ENCODE data around the gene LRRC58.
"Not testable (repeated sequence)": the region's sequence is repeated elsewhere in the genome, so short reads cannot be mapped to it uniquely, and the experiment has no call there.

LRRC58 gene

DNA sequence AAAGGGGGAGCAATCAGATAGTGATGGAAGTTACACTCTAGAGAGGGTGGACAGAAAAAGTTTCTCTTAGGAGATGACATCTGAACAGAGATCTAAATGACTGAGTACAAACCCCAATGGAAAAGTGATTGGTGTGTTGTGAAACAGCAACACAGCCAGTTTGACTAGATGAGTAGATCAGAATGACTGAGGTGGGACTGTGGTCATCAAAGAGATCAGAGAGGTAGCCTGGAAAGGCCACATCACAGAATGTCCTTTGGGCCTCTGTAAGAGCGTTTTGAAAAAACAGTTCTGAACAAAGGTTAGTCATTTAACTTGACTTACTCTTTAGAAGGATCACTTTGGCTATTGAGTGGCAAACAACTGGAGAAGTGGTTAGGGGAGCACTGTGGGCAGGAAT, 10.6 kb downstream of the LRRC58 start:
- DNase-seq: no peak

DNA sequence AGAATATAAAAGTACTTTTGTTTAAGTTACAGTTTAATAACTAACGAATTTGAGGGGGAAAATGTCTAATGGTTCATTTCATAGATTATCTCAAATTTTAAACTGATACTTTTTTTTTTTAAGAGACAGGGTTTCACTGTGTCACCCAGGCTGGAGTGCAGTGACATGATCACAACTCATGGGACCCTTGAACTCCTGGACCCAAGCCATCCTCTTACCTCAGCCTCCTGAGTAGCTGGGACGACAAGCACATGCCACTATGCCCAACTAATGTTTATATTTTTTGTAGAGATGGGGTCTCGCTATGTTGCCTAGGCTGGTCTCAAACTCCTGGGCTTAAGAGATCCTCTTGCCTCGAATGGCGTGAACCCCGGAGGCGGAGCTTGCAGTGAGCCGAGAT, 16.5 kb downstream of the LRRC58 start:
- no peak for DNase-seq

DNA sequence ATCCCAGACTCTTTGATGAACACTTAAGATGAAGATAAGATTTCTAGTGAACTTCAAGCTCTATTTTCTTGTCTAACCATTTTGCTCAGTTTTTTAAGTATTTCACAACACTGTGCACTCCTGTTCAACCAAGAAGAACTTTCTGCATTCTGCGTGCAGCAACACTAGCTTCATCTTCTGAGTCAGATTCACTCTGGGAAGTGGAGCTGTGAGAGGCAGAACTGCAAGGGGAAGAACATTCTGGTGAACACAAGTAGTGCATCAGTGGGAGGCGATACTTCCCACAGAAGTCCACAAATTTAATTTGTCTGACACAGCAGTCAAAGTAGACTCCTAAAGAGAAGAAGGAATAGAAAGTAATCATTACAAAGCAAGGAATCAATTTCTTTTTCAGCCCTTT, 18.1 kb downstream of the LRRC58 start:
- DNase-seq: no peak

DNA sequence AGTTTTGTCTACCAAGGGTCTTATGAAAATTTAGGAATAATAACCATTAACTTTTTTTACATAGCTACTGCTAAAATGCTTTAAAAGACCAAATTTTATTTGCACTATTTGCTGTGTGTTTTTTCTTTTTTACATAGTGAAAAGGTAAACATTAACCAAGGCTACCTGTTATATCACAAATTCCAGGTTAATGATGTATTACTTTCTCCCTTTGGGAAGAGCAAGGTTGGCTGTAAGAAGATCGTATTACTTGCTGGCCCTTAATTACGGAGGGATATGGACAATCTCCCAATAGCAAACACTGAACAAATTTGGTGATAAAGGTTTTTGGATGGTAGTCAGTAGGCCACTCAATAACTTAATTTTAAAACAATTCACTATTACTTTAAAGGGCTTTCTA, 22.4 kb downstream of the LRRC58 start:
- DNase-seq: no peak

DNA sequence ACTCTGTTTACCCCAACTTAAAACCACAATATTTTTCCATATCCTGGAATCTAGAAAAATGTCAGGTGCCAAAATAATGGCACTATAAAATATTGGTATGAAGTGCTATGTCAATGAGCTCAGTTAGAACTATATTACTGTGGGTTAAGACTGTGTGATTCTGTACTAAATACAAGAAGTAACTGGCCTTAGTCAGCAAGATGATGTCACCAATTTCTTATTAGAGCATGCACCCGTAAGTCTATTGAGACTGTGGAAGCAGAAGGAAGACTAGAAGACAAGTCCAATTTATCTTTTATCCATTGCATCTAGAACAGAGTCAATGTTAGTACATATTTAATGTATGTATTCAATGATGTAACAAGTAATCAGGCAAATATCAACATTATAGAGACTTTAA, 25.0 kb downstream of the LRRC58 start:
- no peak for DNase-seq

DNA sequence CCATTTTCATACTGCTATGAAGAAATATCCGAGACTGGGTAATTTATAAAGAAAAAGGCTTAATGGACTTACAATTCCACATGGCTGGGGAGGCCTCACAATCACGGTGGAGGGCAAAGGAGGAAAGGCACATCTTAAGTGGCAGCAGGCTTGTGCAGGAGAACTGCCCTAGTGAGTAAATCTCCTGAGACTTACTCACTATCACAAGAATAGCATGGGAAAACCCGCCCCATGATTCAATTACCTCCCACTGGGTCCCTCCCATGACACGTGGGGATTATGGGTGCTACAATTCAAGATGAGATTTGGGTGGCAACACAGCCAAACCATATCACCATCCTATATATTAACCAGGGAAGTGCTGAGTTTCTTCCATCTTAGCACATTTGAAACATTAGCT, 25.4 kb downstream of the LRRC58 start:
- not testable (repeated sequence) for DNase-seq

DNA sequence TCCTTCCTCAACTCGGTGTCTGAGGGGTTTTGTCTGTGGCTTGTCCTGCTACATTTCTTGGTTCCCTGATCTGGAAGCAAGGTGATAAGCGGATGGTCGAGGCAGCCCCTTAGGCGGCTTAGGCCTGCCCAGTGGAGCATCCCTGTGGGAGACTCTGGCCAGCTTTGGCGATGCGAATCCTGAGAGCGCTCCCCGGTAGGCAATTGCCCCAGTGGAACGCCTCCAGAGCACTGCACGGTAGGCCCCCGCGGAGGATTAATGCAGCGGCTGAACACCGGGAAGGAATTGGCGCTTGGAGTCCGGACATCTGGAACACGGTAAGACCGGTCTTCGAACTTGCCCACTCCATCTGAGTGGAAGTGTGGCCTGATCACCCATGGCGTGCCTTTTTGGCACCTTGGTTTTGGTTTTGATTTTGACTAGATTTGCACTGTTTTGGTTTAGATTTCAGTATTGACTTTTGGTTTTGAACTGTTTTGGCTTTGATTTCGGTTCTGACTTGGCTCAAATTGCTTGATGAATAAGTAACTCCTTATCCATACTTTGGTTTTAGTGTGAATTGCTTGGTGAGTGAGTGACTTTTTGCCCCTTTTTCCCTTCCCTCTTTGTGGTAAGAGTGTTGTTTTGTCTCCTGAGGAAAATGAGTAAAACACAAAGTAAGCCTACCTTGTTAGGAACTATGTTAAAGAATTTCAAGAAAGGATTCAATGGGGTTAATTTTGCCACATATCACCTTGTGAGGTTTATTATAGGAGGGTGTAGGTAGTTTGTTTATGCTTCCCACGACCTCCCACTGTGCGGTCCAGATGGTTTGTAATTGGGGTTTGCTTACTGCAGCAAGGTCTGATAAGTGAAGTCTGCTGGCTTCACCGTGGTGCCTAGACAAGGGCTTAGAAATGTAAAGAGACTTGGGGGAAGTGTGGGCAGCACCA, 37.0 kb downstream of the LRRC58 start:
- DNase-seq: no peak

DNA sequence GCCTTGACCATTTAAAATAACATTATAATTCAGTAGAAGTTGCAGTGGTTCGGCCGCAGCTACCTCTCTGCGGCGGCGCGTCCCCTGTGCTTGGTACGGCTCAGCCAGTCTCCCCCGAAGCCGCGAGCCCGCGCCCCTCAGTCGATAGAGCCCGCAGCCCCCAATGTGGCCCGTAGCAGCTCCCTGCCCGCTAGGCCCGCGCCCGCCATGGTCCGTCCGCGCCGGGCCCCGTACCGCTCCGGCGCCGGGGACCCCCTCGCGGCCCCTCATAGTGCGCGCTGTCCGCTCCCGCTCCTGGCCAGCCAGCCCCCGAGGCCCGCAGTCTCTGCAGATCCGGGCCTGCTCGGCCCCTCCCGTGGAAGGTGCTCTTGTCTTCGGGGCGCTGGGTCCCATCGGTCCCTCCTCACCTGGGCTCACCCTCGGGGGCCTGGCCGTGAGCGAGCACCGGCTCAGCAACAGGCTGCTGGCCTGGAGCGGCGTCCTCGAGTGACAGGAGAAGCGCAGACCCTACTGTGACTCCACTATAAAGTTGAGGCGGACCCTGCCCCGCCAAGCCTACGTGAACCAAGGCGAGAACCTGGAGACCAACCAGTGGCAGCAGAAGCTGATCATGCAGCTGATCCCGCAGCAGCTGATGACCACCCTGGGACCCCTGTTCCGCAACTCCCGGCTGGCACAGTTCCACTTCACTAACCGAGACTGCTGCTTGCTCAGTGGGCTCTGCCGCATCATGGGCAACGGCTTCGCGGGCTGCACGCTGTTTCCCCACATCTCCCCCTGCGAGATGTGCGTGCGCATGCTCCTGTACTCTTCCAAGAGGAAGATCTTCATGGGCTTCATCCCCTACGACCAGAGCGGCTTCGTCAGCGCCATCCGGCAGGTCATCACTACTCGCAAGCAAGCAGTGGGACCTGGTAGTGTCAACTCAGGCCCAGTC, 42.4 kb downstream of the LRRC58 start:
- no peak for DNase-seq

DNA sequence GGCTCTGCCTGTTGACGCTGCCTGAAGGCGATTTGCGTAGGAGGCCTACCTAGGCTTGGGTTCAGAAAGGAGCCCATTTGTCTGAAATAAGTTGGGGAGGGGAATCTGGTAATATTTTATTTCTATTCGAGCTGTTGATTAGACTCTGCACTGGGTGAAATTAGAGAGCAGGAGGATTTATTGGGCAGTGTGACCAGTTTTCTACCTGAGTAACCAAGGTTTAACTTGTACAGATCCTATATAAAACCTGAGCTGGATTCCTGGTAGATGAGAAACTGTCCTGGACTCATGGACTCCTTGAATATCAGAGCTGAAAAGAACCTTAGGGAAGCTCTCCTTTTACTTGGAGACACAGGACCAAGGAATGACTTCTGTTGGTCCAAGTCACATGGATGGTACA, 44.5 kb downstream of the LRRC58 start:
- DNase-seq: no peak

DNA sequence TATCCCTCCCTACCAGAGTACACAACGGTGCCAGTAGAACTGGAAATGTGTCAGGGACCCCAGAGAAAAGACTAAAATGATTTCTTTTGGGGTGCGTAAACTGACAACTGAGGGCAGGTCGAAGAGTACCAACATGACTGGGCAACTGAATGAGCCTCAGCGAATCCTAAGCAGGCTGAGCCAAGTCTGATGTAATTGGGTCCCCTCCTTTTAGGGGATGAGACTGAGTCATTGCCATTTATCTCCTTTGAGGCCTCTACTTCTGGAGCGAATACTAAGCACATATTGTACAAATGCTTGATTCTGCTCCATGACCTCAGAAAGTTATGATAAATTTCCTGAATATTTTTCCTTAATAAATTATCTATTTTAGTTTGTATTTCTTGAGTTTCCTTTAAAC, 46.8 kb downstream of the LRRC58 start:
- DNase-seq: no peak

DNA sequence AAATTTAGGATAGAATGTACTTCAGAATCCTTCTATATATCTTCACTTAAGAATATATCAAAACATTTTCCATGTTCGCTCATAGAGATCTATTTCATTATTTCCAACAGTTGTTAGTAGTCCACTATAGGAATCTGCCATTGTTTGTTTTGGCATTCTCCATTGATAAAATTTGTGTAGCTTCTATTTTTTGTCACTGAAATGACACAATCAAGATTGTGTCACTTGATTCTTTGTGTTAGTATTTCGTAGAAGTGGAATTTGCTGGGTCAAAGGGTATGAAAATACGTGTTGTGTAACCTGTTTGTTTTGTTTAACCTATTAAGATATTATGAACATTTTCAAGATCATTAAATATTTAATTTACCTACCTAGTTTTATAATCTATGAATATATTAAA, 48.2 kb downstream of the LRRC58 start:
- no peak for DNase-seq

DNA sequence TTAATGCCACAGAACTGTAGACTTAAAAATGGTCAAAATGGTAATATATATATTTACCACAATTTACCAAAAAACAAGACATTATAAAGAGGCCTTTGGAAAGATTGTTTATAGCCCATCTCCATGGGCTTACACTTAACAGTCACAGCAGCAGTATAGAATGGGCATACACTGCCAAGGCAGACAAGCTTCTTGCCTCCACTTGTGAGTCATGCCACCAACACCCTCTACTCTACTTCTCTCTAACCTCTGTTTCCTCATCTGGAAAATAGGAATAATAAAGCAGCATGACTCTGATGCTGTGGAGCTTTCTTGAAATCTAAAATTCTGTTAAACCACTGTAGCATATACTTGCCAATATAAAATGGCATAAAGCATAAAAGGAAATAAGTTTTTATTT, 49.8 kb downstream of the LRRC58 start:
- no peak for DNase-seq

DNA sequence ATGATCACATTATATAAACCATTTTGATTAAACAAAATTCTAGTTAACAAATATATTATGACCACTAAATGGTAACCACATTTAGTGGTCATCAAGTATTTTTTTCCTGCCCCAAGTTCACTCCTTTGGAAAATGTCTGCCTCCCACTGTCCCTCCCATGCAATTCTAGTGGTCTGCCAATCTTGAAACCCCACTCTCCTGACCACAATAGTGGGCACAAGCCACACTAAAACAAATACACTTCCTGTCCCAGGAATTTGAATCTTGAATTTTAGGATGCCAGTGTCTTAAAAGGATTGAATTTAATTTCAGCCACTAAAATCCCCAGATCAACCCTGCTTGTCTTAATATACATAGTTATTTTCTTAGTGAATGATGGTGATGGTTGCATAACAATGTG, 50.2 kb downstream of the LRRC58 start:
- DNase-seq: no peak

DNA sequence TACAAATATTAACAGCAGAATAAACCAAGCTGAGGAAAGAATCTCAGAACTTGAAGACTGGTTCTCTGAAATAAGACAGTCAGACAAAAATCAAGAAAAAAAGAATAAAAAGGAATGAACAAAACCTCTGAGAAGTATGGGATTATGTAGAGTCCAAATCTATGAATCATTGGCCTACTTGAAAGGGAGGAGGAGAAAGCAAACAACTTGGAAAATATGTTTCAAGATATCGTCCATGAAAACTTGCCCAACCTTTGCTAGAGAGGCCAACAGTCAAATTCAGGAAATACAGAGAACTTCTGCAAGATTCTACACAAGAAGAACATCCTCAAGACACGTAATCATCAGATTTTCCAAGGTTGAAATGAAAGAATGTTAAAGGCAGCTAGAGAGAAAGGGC, 57.6 kb downstream of the LRRC58 start:
- DNase-seq: not testable (repeated sequence)

DNA sequence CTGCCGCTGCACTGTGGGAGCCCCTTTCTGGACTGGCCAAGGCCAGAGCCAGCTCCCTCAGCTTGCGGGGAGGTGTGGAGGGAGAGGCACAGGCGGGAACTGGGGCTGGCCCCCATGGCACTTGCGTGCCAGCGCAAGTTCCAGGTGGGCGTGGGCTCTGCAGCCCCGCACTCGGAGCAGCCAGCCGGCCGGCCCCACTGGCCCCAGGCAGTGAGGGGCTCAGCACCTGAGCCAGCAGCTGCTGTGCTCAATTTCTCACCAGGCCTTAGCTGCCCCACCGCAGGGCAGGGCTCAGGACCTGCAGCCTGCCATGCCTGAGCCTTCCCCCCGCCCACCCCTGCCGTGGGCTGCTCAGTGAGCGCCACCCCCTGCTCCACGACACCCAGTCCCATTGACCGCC, 59.5 kb downstream of the LRRC58 start:
- DNase-seq: no peak

DNA sequence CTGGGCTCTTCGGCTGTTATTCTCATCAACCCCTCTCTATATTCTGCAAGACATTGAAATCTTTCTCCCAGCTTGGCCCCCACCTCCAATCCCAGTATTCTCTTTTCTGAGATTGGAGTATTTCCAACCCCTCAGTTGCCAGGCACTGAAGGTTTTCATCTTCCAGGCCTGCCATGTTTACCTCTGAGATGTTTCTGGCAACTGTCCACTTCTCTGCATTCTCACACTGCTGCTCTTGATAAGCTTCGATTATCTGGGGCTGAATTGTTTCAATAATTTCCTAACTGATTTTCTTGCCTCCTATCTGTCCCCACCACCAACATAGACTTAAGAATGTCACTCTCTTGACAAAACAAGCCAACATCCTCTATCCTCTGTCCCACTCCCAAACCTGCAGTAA, 62.7 kb downstream of the LRRC58 start:
- no peak for DNase-seq

DNA sequence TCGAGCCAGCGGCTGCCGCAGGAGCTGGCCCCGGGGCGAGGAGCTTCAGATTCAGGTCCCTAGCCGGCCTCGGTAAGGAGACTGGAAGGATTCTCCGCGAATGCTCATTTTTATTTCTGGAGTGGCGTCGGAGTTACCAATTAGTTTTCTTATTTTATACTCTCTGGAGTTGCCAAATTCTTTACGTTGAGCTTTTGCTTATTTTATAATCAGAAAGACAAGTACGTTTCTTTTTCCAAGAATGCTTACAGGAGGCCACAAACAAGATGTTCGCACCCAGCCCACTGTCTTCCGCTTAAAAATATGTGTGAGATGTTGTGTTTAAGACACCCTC, 63.7 kb downstream of the LRRC58 start:
- DNase-seq: no peak

DNA sequence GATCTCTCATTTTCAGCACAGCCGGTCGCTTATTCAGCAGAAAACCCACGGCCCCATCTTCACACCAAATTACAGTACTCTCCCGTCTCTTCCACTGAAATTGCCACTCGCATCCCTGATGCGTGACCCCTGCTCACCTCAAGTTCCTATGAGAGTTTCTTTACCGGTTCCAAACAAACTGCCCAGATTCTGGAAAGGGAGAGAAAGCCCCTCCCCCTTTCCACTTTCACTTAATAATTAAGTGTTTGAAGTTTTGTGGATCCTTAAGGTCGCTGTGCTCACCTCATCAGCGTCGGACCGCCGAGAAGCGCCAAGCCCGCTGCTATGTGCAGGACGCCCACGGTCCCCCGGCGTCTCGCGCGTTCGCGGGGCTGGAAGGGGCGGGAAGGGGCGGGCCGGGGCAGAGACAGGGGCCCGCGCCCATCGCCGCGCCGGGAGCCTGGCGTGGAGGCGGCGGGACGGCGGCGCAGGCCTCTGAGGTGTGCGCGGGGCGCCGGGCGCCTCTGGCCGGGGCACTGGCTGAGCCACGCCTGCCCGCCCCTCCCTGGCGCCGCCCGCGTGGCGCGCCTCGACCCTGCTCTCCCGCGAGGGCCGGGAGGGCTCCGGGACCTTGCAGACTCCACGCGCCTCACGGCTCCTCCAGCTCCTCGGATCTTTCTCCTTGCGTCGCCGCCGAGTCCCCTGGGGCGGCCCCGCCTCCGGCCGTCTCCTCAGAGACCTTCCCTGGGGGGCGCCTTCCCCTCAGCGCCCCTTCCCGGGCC, 64.2 kb downstream of the LRRC58 start, which contains the start of gene GPR156:
TSS of gene GPR156 (minus strand) at position 476 of the 761 bp plus-strand sequence. CDS start 41,124 bp downstream, outside the sequence.
- DNase-seq: no peak

DNA sequence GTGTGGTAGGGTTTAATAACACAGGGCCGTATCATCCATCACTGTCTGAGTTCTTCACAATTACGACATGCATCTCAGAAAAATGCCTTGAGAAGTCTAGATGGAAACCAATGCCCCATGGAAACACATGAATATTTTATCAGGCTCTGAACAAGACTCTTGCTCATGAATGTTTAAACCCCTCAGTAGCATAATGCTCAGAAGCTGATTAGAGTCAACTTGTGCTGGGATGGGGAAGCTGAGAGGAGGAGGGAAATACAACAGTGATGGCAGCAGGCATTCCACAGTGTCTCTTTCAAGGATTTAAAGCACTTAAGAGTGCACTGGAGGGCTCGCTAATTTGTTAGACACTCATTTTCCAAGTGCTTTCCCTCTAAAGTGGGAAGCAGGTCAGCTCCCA, 67.9 kb downstream of the LRRC58 start:
- no peak for DNase-seq

DNA sequence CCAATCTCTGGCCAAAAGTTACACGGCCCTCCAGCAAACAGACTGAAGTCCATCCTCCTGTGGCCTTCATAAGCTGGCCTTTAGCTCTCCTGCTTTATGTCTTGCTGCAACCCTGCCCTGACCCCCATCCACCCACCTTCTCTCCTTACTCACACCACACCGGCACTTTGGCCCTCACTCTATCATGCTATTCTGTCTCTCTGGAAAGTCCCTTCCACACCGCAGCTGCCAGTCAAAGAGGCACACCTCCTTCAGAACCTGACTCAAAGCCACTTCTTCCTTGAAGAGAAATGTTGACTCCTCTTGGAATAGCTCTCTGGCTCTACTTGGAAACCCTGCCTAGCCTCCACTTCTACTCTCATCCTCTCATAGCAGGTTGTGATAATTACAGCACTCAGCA, 68.6 kb downstream of the LRRC58 start:
- no peak for DNase-seq

DNA sequence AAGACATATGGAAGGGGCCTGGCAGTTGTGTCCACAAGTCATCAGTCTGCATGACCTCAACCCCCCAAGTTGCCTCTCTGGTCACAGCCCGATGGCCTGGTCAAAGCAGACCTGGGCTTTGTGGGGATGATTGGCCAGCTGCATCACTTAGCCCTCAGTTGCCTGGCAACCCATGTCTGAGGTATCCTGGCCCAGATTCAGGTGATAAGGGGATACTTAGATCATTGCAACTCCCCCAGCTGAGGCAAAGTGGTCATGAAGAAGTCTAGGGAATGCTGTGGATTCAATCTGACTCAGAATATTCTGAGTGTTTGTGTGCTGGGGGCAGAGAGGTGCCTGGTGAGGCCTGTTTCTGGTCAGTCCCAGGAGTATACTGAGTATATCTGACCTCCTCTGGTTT, 69.1 kb downstream of the LRRC58 start:
- DNase-seq: no peak

DNA sequence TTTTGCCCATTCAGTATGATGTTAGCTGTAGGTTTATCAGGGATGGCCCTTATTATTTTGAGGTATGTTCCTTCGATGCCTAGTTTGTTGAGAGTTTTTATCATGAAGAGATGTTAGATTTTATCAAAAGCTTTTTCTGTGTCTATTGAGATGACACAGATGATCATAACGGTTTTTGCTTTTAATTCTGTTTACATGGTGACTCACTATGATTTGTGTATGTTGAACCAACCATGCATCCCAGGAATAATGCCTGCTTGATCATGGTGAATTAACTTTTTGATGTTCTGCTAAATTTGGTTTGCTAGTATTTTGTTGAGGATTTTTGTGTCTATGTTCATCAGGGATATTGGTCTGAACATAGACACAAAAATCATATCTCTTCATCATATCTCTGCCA, 72.4 kb downstream of the LRRC58 start:
- DNase-seq: no peak

DNA sequence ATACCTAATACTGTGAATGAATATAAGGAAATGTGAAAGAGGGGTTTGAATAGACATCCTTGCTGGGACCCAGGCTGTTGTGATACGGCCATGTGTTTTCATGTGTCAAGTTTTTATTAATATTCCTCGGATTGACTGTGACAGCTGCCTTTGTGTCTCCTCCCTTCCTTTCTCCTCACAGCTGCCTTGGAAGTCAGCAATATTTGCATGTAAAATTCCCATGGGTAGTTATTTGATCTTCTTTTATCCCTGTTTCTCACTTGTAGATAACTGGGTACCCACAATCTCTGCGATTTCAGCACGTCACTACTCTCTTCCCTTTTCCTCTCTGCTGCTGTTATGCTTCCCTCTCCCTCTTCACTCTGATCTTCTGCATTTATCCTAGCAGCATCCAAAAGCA, 73.5 kb downstream of the LRRC58 start:
- no peak for DNase-seq

Measured in activated T-cell treated with anti-CD3 and anti-CD28 coated beads, Interleukin-2, amount 50 U/mL, for 1 hour (primary cell).